Measurements from ENCODE around the gene NPPC. TPM values are rescaled to one million over a fixed set of nuclear protein-coding genes. Genes with fewer than 3 reads are reported as not detected.

NPPC gene
- total and polyA plus RNA-seq, 2 of the 8 experiments (the other 6 are each of a cell fraction or from before 2014, with no cell fraction given), result 1.3 to 4.7 TPM

DNA sequence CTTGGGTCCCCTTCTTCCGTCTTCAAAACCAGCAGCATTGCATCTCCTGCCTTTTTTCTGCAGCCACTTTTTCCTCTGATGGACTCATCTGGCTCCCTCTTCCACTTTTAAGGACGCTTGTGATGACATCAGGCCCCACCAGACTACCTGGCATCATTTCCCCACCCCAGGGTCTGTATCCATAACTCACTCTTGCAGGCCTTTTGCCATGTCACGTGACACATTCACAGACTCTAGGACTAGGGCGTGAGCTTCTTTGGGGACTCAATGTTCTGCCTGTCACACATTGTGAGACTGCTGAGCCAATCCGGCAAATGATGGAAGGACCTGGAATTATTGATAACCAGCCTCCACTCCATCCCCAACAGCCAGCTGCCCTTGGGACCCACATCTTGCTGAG, 23.6 kb downstream of the NPPC start:
- Histone ChIP-seq H3K79me1 (ENCODE audit: low read depth, low read length) (no peaks in the 10 kb centered on the region), H3K36me3 (ENCODE audit: control insufficient read depth in 2 of 4, insufficient read depth in 4 of 4, low read length in 3 of 4) (no peaks in the 10 kb centered on the region), H2BK15ac (ENCODE audit: low read length) (no peak overlapping the region), H3K14ac (ENCODE audit: insufficient read length) (no peak overlapping the region), H3K4me3 (ENCODE audit: extremely low read depth in 1 of 4, insufficient read depth in 2 of 4, low read depth in 3 of 4, low read length in 4 of 4) (no peak overlapping the region), H3K18ac (ENCODE audit: extremely low read depth, low read length) (no peak overlapping the region), H3K4me1 (replicated peaks in 1 of 4; ENCODE audit: control insufficient read depth in 3 of 4, insufficient read depth in 4 of 4, low read length in 3 of 4) (peaks cover 0 to 8% (median 2%) of the 10 kb centered on the region in 4 experiments; a peak in 5 of 7 replicates), H3K4me2 (ENCODE audit: insufficient read depth in 1 of 2, low read depth in 2 of 2, low read length in 2 of 2) (no peak overlapping the region), H3K56ac (replicated peaks; ENCODE audit: insufficient read length, low read depth, low read length) (no peak overlapping the region), H3K27me3 (replicated peaks in 1 of 4; ENCODE audit: control insufficient read depth in 3 of 4, extremely low read depth in 1 of 4, insufficient read depth in 3 of 4, low read length in 3 of 4) (no peaks in the 10 kb centered on the region), H3K9me3 (ENCODE audit: insufficient read depth in 2 of 2, low read depth in 1 of 2, low read length in 1 of 2) (no peaks in the 10 kb centered on the region), H2BK120ac (replicated peaks; ENCODE audit: low read depth, low read length) (no peak overlapping the region), H2BK12ac (ENCODE audit: low read depth, low read length) (no peak overlapping the region), H4K91ac (replicated peaks; ENCODE audit: insufficient read length, low read length) (no peak overlapping the region), H3K4ac (replicated peaks; ENCODE audit: insufficient read length, low read depth, low read length) (no peak overlapping the region), H4K8ac (ENCODE audit: extremely low read depth, insufficient read depth, low read length) (no peak overlapping the region), H3K9ac (replicated peaks in 1 of 4; ENCODE audit: extremely low read depth in 1 of 4, low read depth in 3 of 4, low read length in 3 of 4) (no peak overlapping the region), H3K23ac (ENCODE audit: insufficient read length) (no peak overlapping the region), H3K23me2 (ENCODE audit: low read depth, low read length) (no peaks in the 10 kb centered on the region), H4K5ac (ENCODE audit: insufficient read length, low read depth, low read length) (no peak overlapping the region), H4K20me1 (replicated peaks in 1 of 2; ENCODE audit: control insufficient read depth in 1 of 2, insufficient read depth in 2 of 2, low read length in 2 of 2) (peaks cover 0 to 2% of the 10 kb centered on the region in 2 experiments), H3K79me2 (ENCODE audit: control insufficient read depth in 1 of 2, insufficient read depth in 2 of 2, low read length in 2 of 2) (no peaks in the 10 kb centered on the region), H2AK5ac (ENCODE audit: low read depth, low read length) (no peak overlapping the region), H2BK5ac (ENCODE audit: low read depth, low read length) (no peak overlapping the region), H2AFZ (ENCODE audit: low read length) (no peak overlapping the region), H3K27ac (ENCODE audit: low read depth, low read length) (no peak overlapping the region), H2BK20ac (ENCODE audit: low read length) (no peak overlapping the region)
- ChIA-PET CTCF (ENCODE audit: partially characterized antibody) (interaction anchor here (0.5 to 12.2 kb wide), 14 partner anchors 8 to 537 kb away, joined by 3 to 220 read pairs (median 4); partner anchors contain the start of gene NPPC), POLR2A (ENCODE audit: partially characterized antibody) (interaction anchor here (0.6 kb wide), 1 partner anchor 356 kb away, joined by 3 read pairs; no protein-coding TSS in a partner anchor)
- 92% methylated on average over 5 of the region's 5 CpGs; no CpG with 5 or more reads in 1 of the 2 experiments for WGBS, 2 experiments (ENCODE audit: extremely low coverage in 1 of 2, insufficient coverage in 1 of 2, insufficient read length in 1 of 2, insufficient replicate concordance in 2 of 2, low coverage in 1 of 2, low lambda C conversion rate in 2 of 2, missing lambda C conversion rate in 1 of 2)
- FAIRE-seq (no peak), DNase-seq (ENCODE audit: low read depth in 1 of 2, low spot score in 2 of 2) (no peak)
- TF ChIP-seq TAF1 (IDR thresholded peaks at IDR 0.05; ENCODE audit: low read depth, low read length) (no peak), FOSL1 (IDR thresholded peaks at IDR 0.05; ENCODE audit: insufficient read depth, low read depth, low read length) (no peak), GTF2F1 (IDR thresholded peaks at IDR 0.05; ENCODE audit: borderline replicate concordance, low read depth, low read length) (no peak), PHF8 (conservative IDR thresholded peaks at IDR 0.05; ENCODE audit: low read depth, low read length) (no peak), BRCA1 (IDR thresholded peaks at IDR 0.05; ENCODE audit: low read depth, low read length) (no peak)
- TF ChIP-seq, protein P1, sequence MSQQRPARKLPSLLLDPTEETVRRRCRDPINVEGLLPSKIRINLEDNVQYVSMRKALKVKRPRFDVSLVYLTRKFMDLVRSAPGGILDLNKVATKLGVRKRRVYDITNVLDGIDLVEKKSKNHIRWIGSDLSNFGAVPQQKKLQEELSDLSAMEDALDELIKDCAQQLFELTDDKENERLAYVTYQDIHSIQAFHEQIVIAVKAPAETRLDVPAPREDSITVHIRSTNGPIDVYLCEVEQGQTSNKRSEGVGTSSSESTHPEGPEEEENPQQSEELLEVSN (IDR thresholded peaks at IDR 0.05), result no peak

All from H1 (cell line).